ENCODE results near the gene PSORS1C2. TPM values are rescaled to one million over a fixed set of nuclear protein-coding genes. Genes with fewer than 3 reads are reported as not detected.

Gene PSORS1C2
- total RNA-seq, 1 donor from 2014 or later = not detected

DNA sequence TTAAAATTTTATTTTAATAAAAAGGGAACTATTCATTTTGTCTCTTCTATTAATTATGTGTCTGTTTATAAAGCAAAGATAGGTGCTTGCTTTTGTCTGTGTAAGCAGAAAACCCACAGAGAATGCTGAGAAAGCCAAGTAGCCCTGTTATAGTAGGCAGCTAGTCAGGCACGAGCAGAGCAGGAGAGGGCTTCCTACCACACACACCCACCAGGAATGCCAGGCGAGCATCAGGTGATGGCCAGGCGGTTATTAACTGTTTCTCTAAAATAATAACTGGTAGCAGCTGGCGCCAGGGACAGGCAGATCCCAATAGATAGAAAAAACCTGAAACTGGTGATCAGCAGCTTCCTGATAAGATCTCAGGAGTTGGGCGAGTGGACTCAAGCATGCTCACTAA lies 42.2 kb downstream of the PSORS1C2 start:
- H3K36me3 Mint-ChIP-seq = no peaks in the 10 kb centered on the region
- no peak for DNase-seq (ENCODE audit: extremely low spot score, unreplicated experiment)
- H3K4me3 Mint-ChIP-seq = no peak overlapping the region
- TF ChIP-seq, protein P1, sequence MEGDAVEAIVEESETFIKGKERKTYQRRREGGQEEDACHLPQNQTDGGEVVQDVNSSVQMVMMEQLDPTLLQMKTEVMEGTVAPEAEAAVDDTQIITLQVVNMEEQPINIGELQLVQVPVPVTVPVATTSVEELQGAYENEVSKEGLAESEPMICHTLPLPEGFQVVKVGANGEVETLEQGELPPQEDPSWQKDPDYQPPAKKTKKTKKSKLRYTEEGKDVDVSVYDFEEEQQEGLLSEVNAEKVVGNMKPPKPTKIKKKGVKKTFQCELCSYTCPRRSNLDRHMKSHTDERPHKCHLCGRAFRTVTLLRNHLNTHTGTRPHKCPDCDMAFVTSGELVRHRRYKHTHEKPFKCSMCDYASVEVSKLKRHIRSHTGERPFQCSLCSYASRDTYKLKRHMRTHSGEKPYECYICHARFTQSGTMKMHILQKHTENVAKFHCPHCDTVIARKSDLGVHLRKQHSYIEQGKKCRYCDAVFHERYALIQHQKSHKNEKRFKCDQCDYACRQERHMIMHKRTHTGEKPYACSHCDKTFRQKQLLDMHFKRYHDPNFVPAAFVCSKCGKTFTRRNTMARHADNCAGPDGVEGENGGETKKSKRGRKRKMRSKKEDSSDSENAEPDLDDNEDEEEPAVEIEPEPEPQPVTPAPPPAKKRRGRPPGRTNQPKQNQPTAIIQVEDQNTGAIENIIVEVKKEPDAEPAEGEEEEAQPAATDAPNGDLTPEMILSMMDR (conservative IDR thresholded peaks at IDR 0.05) = no peak
- no peaks in the 10 kb centered on the region for H3K9me3 Mint-ChIP-seq
- no peak overlapping the region for H3K27ac Mint-ChIP-seq
- H3K4me1 Mint-ChIP-seq (ENCODE audit: unreplicated experiment) = no peaks in the 10 kb centered on the region
- H3K27me3 Mint-ChIP-seq = peaks cover 12% of the 10 kb centered on the region

DNA sequence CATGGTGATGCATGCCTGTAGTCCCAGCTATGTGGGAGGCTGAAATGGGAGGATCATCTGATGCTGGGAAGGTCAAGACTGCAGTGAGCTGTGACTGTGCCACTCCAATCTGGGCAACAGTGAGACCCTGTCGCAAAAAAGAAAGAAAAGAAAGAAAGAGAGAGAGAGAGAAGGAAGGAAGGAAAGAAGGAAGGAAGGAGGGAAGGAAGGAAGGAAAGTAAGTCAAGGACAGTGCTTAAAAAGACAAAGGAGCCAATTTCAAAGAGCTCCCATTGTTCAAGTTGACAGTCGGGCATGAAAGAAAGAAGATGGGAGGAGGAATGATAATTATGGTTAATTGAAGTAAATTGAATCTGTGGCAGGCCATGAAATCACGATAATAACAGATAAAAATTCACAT lies 42.7 kb downstream of the PSORS1C2 start:
- no peak overlapping the region for H3K4me3 Mint-ChIP-seq
- H3K36me3 Mint-ChIP-seq = no peaks in the 10 kb centered on the region
- peaks cover 12% of the 10 kb centered on the region for H3K27me3 Mint-ChIP-seq
- TF ChIP-seq, protein P1 (conservative IDR thresholded peaks at IDR 0.05) = no peak
- no peak overlapping the region for H3K27ac Mint-ChIP-seq
- no peaks in the 10 kb centered on the region for H3K4me1 Mint-ChIP-seq (ENCODE audit: unreplicated experiment)
- DNase-seq (ENCODE audit: extremely low spot score, unreplicated experiment) = no peak
- no peaks in the 10 kb centered on the region for H3K9me3 Mint-ChIP-seq

DNA sequence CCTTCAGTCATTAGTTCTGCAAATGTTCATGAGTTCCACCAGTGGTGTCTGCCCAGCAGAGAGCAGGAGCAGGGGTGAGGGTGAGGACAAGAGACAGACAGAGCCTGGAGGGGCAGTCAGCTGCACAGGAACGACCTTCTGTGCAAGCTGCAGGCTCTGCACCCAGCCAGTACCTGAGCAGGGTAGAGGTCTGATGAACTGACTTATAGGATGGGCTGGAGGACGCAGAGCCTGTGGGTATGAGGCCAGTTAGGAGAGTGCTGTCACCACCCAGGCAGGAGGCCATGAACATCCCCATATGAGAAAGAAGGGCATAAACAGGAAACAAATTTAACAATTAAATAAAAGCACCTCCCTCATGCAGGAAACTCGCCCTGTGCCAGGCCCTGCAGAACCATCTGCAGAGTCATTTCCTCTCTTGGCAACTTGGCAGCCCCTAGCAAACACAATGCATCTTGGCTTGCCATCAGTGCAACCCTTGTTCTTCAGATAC lies 44.4 kb downstream of the PSORS1C2 start:
- Mint-ChIP-seq H3K27me3 (peaks cover 8% of the 10 kb centered on the region), H3K27ac (no peak overlapping the region), H3K36me3 (no peaks in the 10 kb centered on the region), H3K4me3 (no peak overlapping the region), H3K9me3 (no peaks in the 10 kb centered on the region), H3K4me1 (ENCODE audit: unreplicated experiment) (no peaks in the 10 kb centered on the region)
- TF ChIP-seq, protein P1 (conservative IDR thresholded peaks at IDR 0.05) = no peak
- DNase-seq (ENCODE audit: extremely low spot score, unreplicated experiment) = no peak

DNA sequence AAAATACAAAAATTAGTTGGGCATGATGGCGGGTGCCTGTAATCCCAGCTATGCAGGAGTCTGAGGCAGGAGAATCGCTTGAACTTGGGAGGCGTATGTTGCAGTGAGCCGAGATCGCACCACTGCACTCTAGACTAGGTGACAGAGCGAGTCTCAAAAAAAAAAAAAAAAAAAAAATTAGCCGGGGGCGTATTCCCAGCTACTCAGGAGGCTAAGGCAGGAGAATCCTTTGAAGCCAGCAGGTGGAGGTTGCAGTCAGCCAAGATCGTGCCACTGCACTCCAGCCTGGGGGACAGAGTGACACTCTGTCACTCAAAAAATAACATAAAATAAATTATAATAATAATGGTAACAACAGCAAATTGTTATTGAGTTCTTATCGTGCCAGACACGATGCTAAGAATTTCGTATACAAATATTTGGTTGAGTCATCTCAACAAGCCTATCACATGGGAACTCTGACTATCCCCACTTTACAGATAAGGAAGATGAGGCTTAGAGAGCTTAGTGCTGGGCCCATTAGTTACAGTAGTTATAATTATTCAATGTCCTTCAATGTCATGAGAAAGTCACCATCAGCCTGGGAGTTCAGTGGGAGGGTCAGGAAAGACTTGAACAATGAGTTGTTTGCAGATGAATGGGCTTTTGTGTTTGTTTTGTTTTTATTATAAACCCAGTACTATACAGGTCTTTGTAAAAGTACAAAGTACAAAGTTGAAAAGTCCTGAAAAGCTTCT lies 45.9 kb downstream of the PSORS1C2 start:
- Mint-ChIP-seq H3K9me3 (no peaks in the 10 kb centered on the region), H3K27me3 (peaks cover 8% of the 10 kb centered on the region), H3K4me3 (no peak overlapping the region), H3K36me3 (no peaks in the 10 kb centered on the region), H3K27ac (no peak overlapping the region), H3K4me1 (ENCODE audit: unreplicated experiment) (no peaks in the 10 kb centered on the region)
- no peak for DNase-seq (ENCODE audit: extremely low spot score, unreplicated experiment)
- TF ChIP-seq, protein P1 (conservative IDR thresholded peaks at IDR 0.05) = no peak

DNA sequence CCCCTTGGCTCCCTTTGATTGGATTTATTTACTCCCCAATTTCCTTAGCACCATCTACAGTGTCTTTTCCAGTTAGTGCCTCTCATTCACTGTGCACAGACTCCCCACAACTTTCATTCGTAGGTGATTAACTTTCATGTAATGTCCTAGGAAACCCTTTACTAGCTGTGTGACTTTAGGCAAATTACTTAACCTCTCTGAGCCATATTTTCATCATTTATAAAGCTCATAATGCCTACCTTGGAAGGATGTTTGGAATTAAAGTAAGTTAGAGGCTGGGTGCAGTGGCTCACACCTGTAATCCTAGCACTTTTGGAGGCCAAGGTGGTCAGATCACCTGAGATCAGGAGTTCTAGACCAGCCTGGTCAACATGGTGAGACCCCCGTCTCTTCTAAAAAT lies 46.6 kb downstream of the PSORS1C2 start:
- Mint-ChIP-seq H3K4me3 (no peak overlapping the region), H3K4me1 (ENCODE audit: unreplicated experiment) (peaks cover 6% of the 10 kb centered on the region), H3K9me3 (no peaks in the 10 kb centered on the region), H3K27ac (no peak overlapping the region), H3K27me3 (peaks cover 8% of the 10 kb centered on the region), H3K36me3 (no peaks in the 10 kb centered on the region)
- no peak for DNase-seq (ENCODE audit: extremely low spot score, unreplicated experiment)
- TF ChIP-seq, protein P1 (conservative IDR thresholded peaks at IDR 0.05) = no peak

Data from type B pancreatic cell (in vitro differentiated cells).